CD14-positive monocyte (primary cell): Measurements from ENCODE around the gene RAE1. TPM values are rescaled to one million over a fixed set of nuclear protein-coding genes. Genes with fewer than 3 reads are reported as not detected.
A peak's percentile ranks its signal among the peaks of the same experiment; 100 is the strongest.

Experiments
- DNase-seq, 3 donors: peaks; one replicate each; pipeline ENCODE4 v3.0.0-alpha.2; 2011 to 2022
- H2AFZ ChIP-seq: 2 replicates; pipeline ENCODE4 v1.6.0; 2012; ENCODE audit warnings: mild to moderate bottlenecking, low read depth, low read length, inconsistent platforms; ENCODE audit not compliant: insufficient read depth, poor library complexity, severe bottlenecking
- H3K27ac ChIP-seq, 2 donors: 1 replicate in 1 of 2; 2 replicates in 1 of 2; pipeline ENCODE4 v1.5.1; 2012 to 2013; ENCODE audit warnings: low read length in 2 of 2, control low read depth in 1 of 2, inconsistent platforms in 1 of 2, low read depth in 1 of 2, mild to moderate bottlenecking in 1 of 2
- H3K27me3 ChIP-seq, 2 donors: one replicate each; pipeline versions ENCODE4 v1.6.0 to v1.6.1; 2011 to 2013; ENCODE audit warnings: low read length in 2 of 2; ENCODE audit not compliant: control insufficient read depth in 2 of 2, insufficient read depth in 2 of 2
- H3K36me3 ChIP-seq, 2 donors: replicated peaks in 1 of 2; 1 replicate in 1 of 2; 2 replicates in 1 of 2; pipeline versions ENCODE4 v1.5.1 to v1.6.1; 2012 to 2013; ENCODE audit warnings: low read length in 2 of 2, control low read depth in 1 of 2, inconsistent platforms in 1 of 2, mild to moderate bottlenecking in 1 of 2; ENCODE audit not compliant: insufficient read depth in 2 of 2, control insufficient read depth in 1 of 2
- H3K4me1 ChIP-seq, 2 donors: 1 replicate in 1 of 2; 2 replicates in 1 of 2; pipeline versions ENCODE4 v1.5.1 to v1.6.1; 2012 to 2013; ENCODE audit warnings: low read length in 2 of 2, control low read depth in 1 of 2, inconsistent platforms in 1 of 2, mild to moderate bottlenecking in 1 of 2, moderate library complexity in 1 of 2; ENCODE audit not compliant: insufficient read depth in 2 of 2, control insufficient read depth in 1 of 2
- H3K4me2 ChIP-seq: replicated peaks from 2 replicates; pipeline ENCODE3; 2012; ENCODE audit warnings: low read length, moderate library complexity, mild to moderate bottlenecking; ENCODE audit not compliant: poor library complexity, severe bottlenecking; ENCODE audit errors: extremely low read depth
- H3K4me3 ChIP-seq, 3 experiments: fragments of 200-600 bp in 1 of 3; sonication (generic) in 1 of 3; replicated peaks in 1 of 3; 1 replicate in 2 of 3; 2 replicates in 1 of 3; pipeline ENCODE4 v1.5.1; 2011 to 2013; ENCODE audit warnings: low read length in 3 of 3, mild to moderate bottlenecking in 3 of 3, control low read depth in 2 of 3, low read depth in 2 of 3, inconsistent platforms in 1 of 3, moderate library complexity in 1 of 3
- H3K79me2 ChIP-seq: 2 replicates; pipeline ENCODE4 v1.6.0; 2012; ENCODE audit warnings: mild to moderate bottlenecking, control low read depth, inconsistent platforms, low read length, moderate library complexity; ENCODE audit not compliant: insufficient read depth
- H3K9ac ChIP-seq: 2 replicates; pipeline ENCODE4 v1.6.0; 2017; ENCODE audit warnings: low read length, mild to moderate bottlenecking; ENCODE audit not compliant: insufficient read depth, poor library complexity, severe bottlenecking
- H3K9me3 ChIP-seq, 2 donors: replicated peaks in 1 of 2; 1 replicate in 1 of 2; 2 replicates in 1 of 2; pipeline versions ENCODE4 v1.5.1 to v1.6.1; 2012 to 2013; ENCODE audit warnings: low read length in 2 of 2, control low read depth in 1 of 2; ENCODE audit not compliant: control insufficient read depth in 1 of 2, insufficient read depth in 1 of 2
- H4K20me1 ChIP-seq: 2 replicates; pipeline ENCODE4 v1.6.0; 2012; ENCODE audit warnings: mild to moderate bottlenecking, low read length, control low read depth, moderate library complexity; ENCODE audit not compliant: insufficient read depth
- H3K27ac Mint-ChIP-seq, 7 donors: one replicate each; pipeline ENCODE4 v1.8.0; 2020; ENCODE audit warnings: mild to moderate bottlenecking in 7 of 7, mixed read lengths in 7 of 7, moderate library complexity in 6 of 7, inconsistent platforms in 2 of 7
- H3K27me3 Mint-ChIP-seq, 3 donors: one replicate each; pipeline ENCODE4 v1.8.0; 2021 to 2022; ENCODE audit warnings: low read depth in 3 of 3, mild to moderate bottlenecking in 3 of 3, mixed read lengths in 3 of 3, moderate library complexity in 3 of 3, inconsistent platforms in 1 of 3
- H3K36me3 Mint-ChIP-seq, 2 donors: one replicate each; pipeline ENCODE4 v1.8.0; 2020; ENCODE audit warnings: mixed read lengths in 2 of 2, inconsistent platforms in 1 of 2, mild to moderate bottlenecking in 1 of 2
- H3K4me1 Mint-ChIP-seq: one replicate; pipeline ENCODE4 v1.8.0; 2020; ENCODE audit warnings: mild to moderate bottlenecking, mixed read lengths
- H3K4me3 Mint-ChIP-seq, 2 donors: one replicate each; pipeline ENCODE4 v1.8.0; 2020; ENCODE audit warnings: mild to moderate bottlenecking in 2 of 2, mixed read lengths in 2 of 2, moderate library complexity in 1 of 2
- H3K9me3 Mint-ChIP-seq, 7 donors: one replicate each; pipeline ENCODE4 v1.8.0; 2020 to 2022; ENCODE audit warnings: mixed read lengths in 7 of 7, mild to moderate bottlenecking in 6 of 7, moderate library complexity in 6 of 7, inconsistent platforms in 2 of 7
- CTCF ChIP-seq: fragments of 200-600 bp; IDR thresholded peaks from one replicate; pipeline ENCODE4 v1.8.0; 2022; ENCODE audit warnings: antibody characterized with exemption, mild to moderate bottlenecking
- WGBS: methylation state at CpG from one replicate; pipeline ENCODE4 v1.1.5; 2013; ENCODE audit warnings: missing lambda C conversion rate; ENCODE audit not compliant: insufficient coverage; 5-methylcytosine and 5-hydroxymethylcytosine counted together
- intact Hi-C, 2 donors: fragments of 100-400 bp; cut with micrococcal nuclease; formaldehyde crosslinking; loops; one replicate each; pipeline versions ENCODE4 v1.15.0 to v1.15.1; 2023
- polyA plus RNA-seq, 3 donors: library from polyadenylated mRNA; depleted of rRNA in 1 of 3; unstranded in 2 of 3; stranded (reverse) in 1 of 3; fragments of 300-500 nt in 2 of 3; fragments of >200 nt in 1 of 3; fragmentation: Illumina TruSeq in 2 of 3; gene quantifications; 1 replicate in 2 of 3; 2 replicates in 1 of 3; pipeline ENCODE4 v1.2.3, GENCODE V29; 2012 to 2021

Gene RAE1
- polyA plus RNA-seq, 3 donors = 15.8 to 27.5 (median 21.7) TPM

GRCh38 chr20:57415771-57416170, 64.7 kb downstream of the RAE1 start:
- H3K4me1 Mint-ChIP-seq = peaks cover 33% of the 10 kb centered on the region
- peaks cover 1 to 5% (median 2%) of the 10 kb centered on the region in 3 donors for H3K27me3 Mint-ChIP-seq
- Histone ChIP-seq H3K27ac (no peak overlapping the region), H3K9ac (no peak overlapping the region), H3K9me3 (no peaks in the 10 kb centered on the region), H3K79me2 (no peaks in the 10 kb centered on the region), H4K20me1 (no peaks in the 10 kb centered on the region), H3K27me3 (no peaks in the 10 kb centered on the region), H3K4me1 (peaks cover 21 to 27% of the 10 kb centered on the region in 2 donors), H3K4me3 (no peak overlapping the region), H2AFZ (no peak overlapping the region), H3K36me3 (no peaks in the 10 kb centered on the region), H3K4me2 (no peak overlapping the region)
- WGBS = 93% methylated on average over 5 of the region's 11 CpGs
- DNase-seq = no peak
- H3K27ac Mint-ChIP-seq = peak overlapping the region in 2 of 7 donors; percentile 20 to 54
- intact Hi-C loops = no loop called here
- H3K36me3 Mint-ChIP-seq = peaks cover 0 to 3% of the 10 kb centered on the region in 2 donors
- H3K9me3 Mint-ChIP-seq = peaks cover 0 to 5% (median 0%) of the 10 kb centered on the region in 7 donors
- no peak overlapping the region for H3K4me3 Mint-ChIP-seq
- no peak for TF ChIP-seq CTCF

- Mint-ChIP-seq H3K36me3 (no peaks in the 10 kb centered on the region), H3K27me3 (peaks cover 1 to 5% (median 2%) of the 10 kb centered on the region in 3 donors), H3K9me3 (peaks cover 0 to 5% (median 0%) of the 10 kb centered on the region in 7 donors), H3K4me1 (peaks cover 33% of the 10 kb centered on the region), H3K27ac (peak overlapping the region in 4 of 7 donors; percentile 25 to 58 (median 40)), H3K4me3 (no peak overlapping the region)
- Histone ChIP-seq H4K20me1 (no peaks in the 10 kb centered on the region), H3K79me2 (no peaks in the 10 kb centered on the region), H3K9ac (no peak overlapping the region), H3K27ac (peak overlapping the region in 1 of 2 donors; percentile 32), H3K36me3 (no peaks in the 10 kb centered on the region), H2AFZ (peak overlapping the region; percentile 9), H3K27me3 (no peaks in the 10 kb centered on the region), H3K4me1 (peaks cover 21 to 27% of the 10 kb centered on the region in 2 donors), H3K9me3 (no peaks in the 10 kb centered on the region), H3K4me2 (no peak overlapping the region), H3K4me3 (no peak overlapping the region)
- no peak for TF ChIP-seq CTCF
- no peak for DNase-seq
- intact Hi-C loops = no loop called here
- 90% methylated on average over 13 of the region's 15 CpGs for WGBS
Measured at GRCh38 chr20:57416296-57417022, 65.4 kb downstream of the RAE1 start.
